Caco-2 (cell line): ENCODE results near the gene BAK1. TPM values are rescaled to one million over a fixed set of nuclear protein-coding genes. Genes with fewer than 3 reads are reported as not detected.

Source experiments
- BruUV-seq: library from RNA; stranded (reverse); fragments of 400-500 nt; replicated peaks from 2 replicates; lab custom pipeline; 2021; lab: Mats Ljungman, UMichigan
- CTCF ChIA-PET: fragments of 300-600 bp; sonication (Branson Sonifier 250); formaldehyde crosslinking; loops from one replicate; lab custom pipeline; 2022; ENCODE audit warnings: antibody characterized with exemption; lab: Charles Lee
- POLR2A ChIA-PET: fragments of 300-600 bp; sonication (Branson Sonifier 250); formaldehyde crosslinking; loops from one replicate; lab custom pipeline; 2022; ENCODE audit warnings: antibody characterized with exemption; lab: Charles Lee
- DNase-seq, 2 experiments: peaks; one replicate each; pipeline versions ENCODE4 v3.0.0 to v3.0.0-alpha.2; 2020 to 2022
- H3K27me3 ChIP-seq: replicated peaks from 2 replicates; pipeline ENCODE4 v1.6.0; 2011; ENCODE audit warnings: low read length; ENCODE audit not compliant: control insufficient read depth, insufficient read depth
- H3K36me3 ChIP-seq: 2 replicates; pipeline ENCODE4 v1.5.1; 2011; ENCODE audit warnings: low read length; ENCODE audit not compliant: control insufficient read depth, insufficient read depth
- H3K4me1 ChIP-seq: fragments of 250-450 bp; sonication (Bioruptor Pico); 2 replicates; pipeline ENCODE4 v1.5.1; 2020; ENCODE audit warnings: mild to moderate bottlenecking
- H3K4me3 ChIP-seq: 2 replicates; pipeline ENCODE4 v1.5.1; 2011; ENCODE audit warnings: low read depth, mild to moderate bottlenecking, control low read depth, low read length
- H3K9me3 ChIP-seq: fragments of 250-450 bp; sonication (Bioruptor Pico); 2 replicates; pipeline ENCODE4 v1.5.1; 2020; ENCODE audit warnings: mild to moderate bottlenecking, moderate library complexity
- H3K27ac Mint-ChIP-seq: one replicate; pipeline ENCODE4 v1.8.0; 2022; ENCODE audit warnings: mixed read lengths; ENCODE audit not compliant: unreplicated experiment
- H3K27me3 Mint-ChIP-seq: one replicate; pipeline ENCODE4 v1.8.0; 2022; ENCODE audit warnings: mixed read lengths; ENCODE audit not compliant: insufficient read depth, unreplicated experiment
- H3K36me3 Mint-ChIP-seq: one replicate; pipeline ENCODE4 v1.8.0; 2022; ENCODE audit warnings: mild to moderate bottlenecking, mixed read lengths; ENCODE audit not compliant: insufficient read depth, unreplicated experiment
- H3K4me1 Mint-ChIP-seq: one replicate; pipeline ENCODE4 v1.8.0; 2022; ENCODE audit warnings: low read depth, mixed read lengths; ENCODE audit not compliant: unreplicated experiment
- H3K4me3 Mint-ChIP-seq: one replicate; pipeline ENCODE4 v1.8.0; 2022; ENCODE audit warnings: mild to moderate bottlenecking, moderate library complexity, mixed read lengths; ENCODE audit not compliant: unreplicated experiment
- H3K9me3 Mint-ChIP-seq: one replicate; pipeline ENCODE4 v1.8.0; 2022; ENCODE audit warnings: mixed read lengths; ENCODE audit not compliant: unreplicated experiment
- intact Hi-C: fragments of 100-400 bp; cut with micrococcal nuclease; formaldehyde crosslinking; loops from one replicate; pipeline ENCODE4 v1.10.0; 2022; ENCODE audit not compliant: unreplicated experiment
- total RNA-seq: library from RNA; stranded (reverse); gene quantifications from 2 replicates; pipeline ENCODE4 v1.2.3, GENCODE V29; 2022
- TF ChIP-seq, protein P1 (sequence below), 2 experiments: fragments of 200-600 bp in 1 of 2; IDR thresholded peaks; 1 replicate in 1 of 2; 2 replicates in 1 of 2; pipeline versions ENCODE4 v1.5.1 to v1.8.0; 2011 to 2022; ENCODE audit warnings: antibody characterized with exemption in 1 of 2, control low read depth in 1 of 2, inconsistent platforms in 1 of 2, low read depth in 1 of 2, low read length in 1 of 2, mild to moderate bottlenecking in 1 of 2, moderate library complexity in 1 of 2; ENCODE audit not compliant: insufficient read depth in 1 of 2, severe bottlenecking in 1 of 2, unreplicated experiment in 1 of 2

Gene BAK1
- total RNA-seq, 1 experiment from 2014 or later = 29.4 TPM

DNA sequence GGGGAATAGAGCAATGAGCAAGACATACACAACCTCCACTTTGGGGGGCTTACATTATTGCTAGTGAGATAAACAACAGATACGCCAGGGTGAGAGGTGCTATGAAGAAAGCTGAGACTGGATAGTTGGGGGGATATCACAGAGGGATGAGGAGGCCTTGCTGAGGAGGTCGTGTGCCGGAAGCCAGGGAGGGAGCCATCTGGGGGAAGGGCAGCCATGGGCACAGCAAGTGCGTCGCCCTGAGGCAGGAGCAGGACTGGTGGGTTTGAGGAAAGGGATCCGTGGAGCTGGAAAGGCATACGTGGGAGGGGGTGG, 12.2 kb upstream of the BAK1 start:
- no TSS peak for BruUV-seq
- no peak overlapping the region for H3K4me3 ChIP-seq
- Mint-ChIP-seq H3K27ac (no peak overlapping the region), H3K4me1 (peaks cover 19% of the 10 kb centered on the region), H3K27me3 (no peaks in the 10 kb centered on the region), H3K9me3 (no peaks in the 10 kb centered on the region), H3K36me3 (no peaks in the 10 kb centered on the region), H3K4me3 (no peak overlapping the region)
- DNase-seq = no peak
- intact Hi-C loops = no loop called here
- H3K9me3 ChIP-seq = no peaks in the 10 kb centered on the region
- H3K27me3 ChIP-seq = no peaks in the 10 kb centered on the region
- CTCF ChIA-PET = no interaction called here
- TF ChIP-seq, protein P1, sequence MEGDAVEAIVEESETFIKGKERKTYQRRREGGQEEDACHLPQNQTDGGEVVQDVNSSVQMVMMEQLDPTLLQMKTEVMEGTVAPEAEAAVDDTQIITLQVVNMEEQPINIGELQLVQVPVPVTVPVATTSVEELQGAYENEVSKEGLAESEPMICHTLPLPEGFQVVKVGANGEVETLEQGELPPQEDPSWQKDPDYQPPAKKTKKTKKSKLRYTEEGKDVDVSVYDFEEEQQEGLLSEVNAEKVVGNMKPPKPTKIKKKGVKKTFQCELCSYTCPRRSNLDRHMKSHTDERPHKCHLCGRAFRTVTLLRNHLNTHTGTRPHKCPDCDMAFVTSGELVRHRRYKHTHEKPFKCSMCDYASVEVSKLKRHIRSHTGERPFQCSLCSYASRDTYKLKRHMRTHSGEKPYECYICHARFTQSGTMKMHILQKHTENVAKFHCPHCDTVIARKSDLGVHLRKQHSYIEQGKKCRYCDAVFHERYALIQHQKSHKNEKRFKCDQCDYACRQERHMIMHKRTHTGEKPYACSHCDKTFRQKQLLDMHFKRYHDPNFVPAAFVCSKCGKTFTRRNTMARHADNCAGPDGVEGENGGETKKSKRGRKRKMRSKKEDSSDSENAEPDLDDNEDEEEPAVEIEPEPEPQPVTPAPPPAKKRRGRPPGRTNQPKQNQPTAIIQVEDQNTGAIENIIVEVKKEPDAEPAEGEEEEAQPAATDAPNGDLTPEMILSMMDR (IDR thresholded peaks at IDR 0.05; ENCODE audit: insufficient read depth in 1 of 2, low read depth in 1 of 2, low read length in 1 of 2, severe bottlenecking in 1 of 2, unreplicated experiment in 1 of 2) = no peak
- peaks cover 24% of the 10 kb centered on the region for H3K4me1 ChIP-seq
- POLR2A ChIA-PET = no interaction called here
- no peaks in the 10 kb centered on the region; the same call in 1 of the 2 replicates for H3K36me3 ChIP-seq

DNA sequence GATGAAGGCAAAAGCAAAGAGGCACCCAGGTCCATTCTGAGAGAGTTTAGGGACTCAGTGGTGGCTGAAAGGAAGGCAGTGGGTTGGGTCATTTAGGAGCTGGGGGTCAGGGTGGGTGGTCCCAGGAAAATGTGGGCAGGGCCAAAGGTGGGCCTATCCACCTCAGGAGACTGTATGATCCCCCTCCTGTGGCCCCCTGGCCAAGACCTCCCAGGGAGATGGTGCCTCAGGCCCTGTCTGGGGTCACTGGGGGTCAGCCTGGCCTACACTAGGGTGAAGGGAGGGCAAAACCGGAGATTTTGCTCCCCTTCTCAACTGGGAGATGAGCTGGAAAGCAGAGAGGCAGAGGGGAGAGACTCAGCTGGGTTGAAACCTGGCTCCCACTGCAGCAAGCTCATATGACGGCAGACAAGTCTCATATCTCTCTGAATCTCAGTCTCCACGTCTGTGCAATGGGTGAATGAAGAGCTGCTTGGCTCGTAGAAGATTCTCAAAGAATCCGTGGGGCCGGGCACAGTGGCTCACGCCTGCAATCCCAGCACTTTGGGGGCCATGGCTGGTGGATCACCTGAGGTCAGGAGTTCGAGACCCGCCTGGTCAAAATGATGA, 11.5 kb upstream of the BAK1 start:
- no TSS peak for BruUV-seq
- ChIA-PET CTCF (no interaction called here), POLR2A (no interaction called here)
- Mint-ChIP-seq H3K36me3 (no peaks in the 10 kb centered on the region), H3K27ac (peak overlapping the region; percentile 94), H3K9me3 (no peaks in the 10 kb centered on the region), H3K4me1 (peaks cover 19% of the 10 kb centered on the region), H3K4me3 (no peak overlapping the region), H3K27me3 (no peaks in the 10 kb centered on the region)
- Histone ChIP-seq H3K4me1 (peaks cover 24% of the 10 kb centered on the region), H3K4me3 (no peak overlapping the region), H3K36me3 (no peaks in the 10 kb centered on the region; the same call in 1 of the 2 replicates), H3K27me3 (no peaks in the 10 kb centered on the region), H3K9me3 (no peaks in the 10 kb centered on the region)
- intact Hi-C loops = loop anchor here (2.0 kb wide), 1 partner anchor 31 kb away; no protein-coding TSS in a partner anchor
- TF ChIP-seq, protein P1 (IDR thresholded peaks at IDR 0.05; ENCODE audit: insufficient read depth in 1 of 2, low read depth in 1 of 2, low read length in 1 of 2, severe bottlenecking in 1 of 2, unreplicated experiment in 1 of 2) = no peak
- no peak for DNase-seq

DNA sequence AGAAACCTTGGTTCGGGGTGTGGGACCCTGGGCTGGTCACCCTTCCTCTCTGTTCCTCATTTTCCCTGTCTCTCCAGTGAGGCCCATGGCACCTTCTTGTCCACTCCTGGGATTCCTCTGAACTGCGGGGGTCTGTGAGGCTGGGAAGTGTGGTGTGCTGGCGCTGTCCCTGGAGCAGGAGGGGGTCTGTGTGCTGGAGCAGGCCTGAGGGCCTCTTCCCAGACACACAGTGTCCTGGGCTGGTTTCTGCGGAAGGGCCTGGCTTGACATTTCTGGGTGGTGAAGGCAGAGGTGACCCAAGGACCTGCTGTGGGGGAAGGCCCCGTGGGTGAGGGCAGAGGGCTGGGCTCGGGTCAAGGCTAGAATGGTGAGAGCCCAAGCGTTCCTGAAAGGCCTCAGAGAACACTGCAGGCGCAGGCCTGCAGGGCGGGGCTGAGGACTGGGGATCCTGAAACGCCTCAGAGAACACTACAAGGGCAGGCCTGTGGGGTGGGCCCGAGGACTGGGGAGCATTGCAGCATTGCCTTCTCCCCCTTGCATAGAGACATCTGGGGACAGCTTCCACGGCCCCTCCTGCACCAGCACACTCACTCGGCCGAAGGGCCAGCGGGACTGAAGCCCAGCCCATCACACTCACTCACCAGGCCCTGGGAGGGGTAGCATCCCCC, 10.6 kb upstream of the BAK1 start:
- POLR2A ChIA-PET = no interaction called here
- H3K4me3 ChIP-seq = no peak overlapping the region
- intact Hi-C loops = loop anchor here (1.0 to 2.0 kb wide), 2 partner anchors 32 to 110 kb away; no protein-coding TSS in a partner anchor

More for the DNA sequence above, 10.6 kb upstream of the BAK1 start:
- DNase-seq = peak; percentile 54 to 71
- Histone ChIP-seq H3K9me3 (no peaks in the 10 kb centered on the region), H3K36me3 (no peaks in the 10 kb centered on the region; the same call in 1 of the 2 replicates), H3K27me3 (no peaks in the 10 kb centered on the region), H3K4me1 (peaks cover 24% of the 10 kb centered on the region)
- Mint-ChIP-seq H3K36me3 (no peaks in the 10 kb centered on the region), H3K4me3 (peak overlapping the region; percentile 27), H3K27ac (peak overlapping the region; percentile 94), H3K4me1 (peaks cover 19% of the 10 kb centered on the region), H3K27me3 (no peaks in the 10 kb centered on the region), H3K9me3 (no peaks in the 10 kb centered on the region)
- TF ChIP-seq, protein P1 (IDR thresholded peaks at IDR 0.05; ENCODE audit: insufficient read depth in 1 of 2, low read depth in 1 of 2, low read length in 1 of 2, severe bottlenecking in 1 of 2, unreplicated experiment in 1 of 2) = no peak
- BruUV-seq = no TSS peak
- CTCF ChIA-PET = interaction anchor here (0.7 to 1.6 kb wide), 12 partner anchors 11 to 155 kb away, joined by 3 to 20 read pairs (median 6); partner anchors contain the start of genes BAK1 and UQCC2
